Upper lobe of left lung (tissue), 4 donors: ENCODE measurements around the gene ASPDH.

Experiments
- CTCF ChIP-seq, 6 experiments: fragments of 450-650 bp in 4 of 6; fragments of 200-600 bp in 2 of 6; sonication (generic) in 2 of 6; IDR thresholded peaks; one replicate each; pipeline ENCODE4 v1.5.1; 2016 to 2019; ENCODE audit warnings: antibody characterized with exemption in 6 of 6
- POLR2A ChIP-seq, 4 donors: fragments of 450-650 bp; IDR thresholded peaks; one replicate each; pipeline ENCODE4 v1.5.1; 2016 to 2017; ENCODE audit warnings: antibody characterized with exemption in 4 of 4, mild to moderate bottlenecking in 2 of 4
- POLR2AphosphoS5 ChIP-seq, 2 donors: sonication (generic); formaldehyde crosslinking; IDR thresholded peaks; one replicate each; pipeline ENCODE4 v1.5.1; 2017; ENCODE audit warnings: antibody characterized with exemption in 2 of 2

- no peak for TF ChIP-seq CTCF (IDR thresholded peaks at IDR 0.05)
- TF ChIP-seq POLR2A (IDR thresholded peaks at IDR 0.05) = no peak
- no peak for TF ChIP-seq POLR2AphosphoS5 (IDR thresholded peaks at IDR 0.05)
These were observed 44.3 kb upstream of the ASPDH start for GRCh38 chr19:50558039-50558438.
